ENCODE results near the gene CDK1. TPM values are rescaled to one million over a fixed set of nuclear protein-coding genes. Genes with fewer than 3 reads are reported as not detected.

CDK1 gene
- total RNA-seq (2021) (92.8 to 98.9 TPM (median 94.8 TPM) in 3 replicates), Bru-seq, nascent RNA (percentile 99 among the genes with signal in this experiment)
- long read RNA-seq, experiment 1, transcript CDK1-203 (8 exons, 1,913 nt) = major isoform, 336 of 462 reads
- long read RNA-seq, experiment 1, transcript CDK1-201 (7 exons, 1,733 nt) = minor isoform, 5 of 462 reads
- long read RNA-seq, experiment 1, partial matches to known transcripts = 40 of 462 reads
- long read RNA-seq, experiment 1, other reads (novel, unspliced or antisense) = 81 of 462 reads
- long read RNA-seq, experiment 2, partial matches to known transcripts = 50 of 222 reads
- long read RNA-seq, experiment 2, other reads (novel, unspliced or antisense) = 170 of 222 reads
- long read RNA-seq, experiment 3, transcript CDK1-203 (8 exons, 1,913 nt) = major isoform, 804 of 965 reads
- long read RNA-seq, experiment 3, transcript CDK1-201 (7 exons, 1,733 nt) = minor isoform, 8 of 965 reads
- long read RNA-seq, experiment 3, partial matches to known transcripts = 22 of 965 reads
- long read RNA-seq, experiment 3, other reads (novel, unspliced or antisense) = 130 of 965 reads

DNA sequence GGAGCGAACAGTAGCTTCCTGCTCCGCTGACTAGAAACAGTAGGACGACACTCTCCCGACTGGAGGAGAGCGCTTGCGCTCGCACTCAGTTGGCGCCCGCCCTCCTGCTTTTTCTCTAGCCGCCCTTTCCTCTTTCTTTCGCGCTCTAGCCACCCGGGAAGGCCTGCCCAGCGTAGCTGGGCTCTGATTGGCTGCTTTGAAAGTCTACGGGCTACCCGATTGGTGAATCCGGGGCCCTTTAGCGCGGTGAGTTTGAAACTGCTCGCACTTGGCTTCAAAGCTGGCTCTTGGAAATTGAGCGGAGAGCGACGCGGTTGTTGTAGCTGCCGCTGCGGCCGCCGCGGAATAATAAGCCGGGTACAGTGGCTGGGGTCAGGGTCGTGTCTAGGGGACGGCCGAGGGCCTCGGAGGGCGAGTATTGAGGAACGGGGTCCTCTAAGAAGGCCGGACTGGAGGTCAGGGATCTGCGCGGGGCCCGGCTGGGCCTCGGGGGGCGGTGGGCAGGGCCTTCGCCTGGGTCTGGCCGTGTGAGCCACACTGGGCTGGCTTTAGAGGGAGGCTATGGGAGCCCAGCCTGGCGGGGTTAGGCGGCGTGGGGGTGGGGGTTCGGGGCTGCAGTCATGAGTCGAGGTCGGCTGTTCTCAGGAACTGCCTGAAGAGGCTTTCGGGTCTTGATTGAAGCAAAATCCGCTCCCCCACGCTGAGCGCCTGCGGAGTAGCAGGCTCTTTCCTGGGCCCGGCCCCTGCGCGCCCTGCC lies at the start of gene CDK1:
TSS of gene CDK1 (plus strand) at position 265 of the 757 bp plus-strand sequence. CDS start 1,688 bp downstream, outside the sequence.
- Mint-ChIP-seq H3K9me3 (peaks cover 6% of the 10 kb centered on the region; the same call in 1 of the 2 replicates), H3K36me3 (peaks cover 29% of the 10 kb centered on the region), H3K27ac (peak within 1 kb of the TSS; percentile 88), H3K4me1 (peaks cover 29% of the 10 kb centered on the region), H3K27me3 (ENCODE audit: low read depth) (no peaks in the 10 kb centered on the region), H3K4me3 (peak within 1 kb of the TSS; percentile 95)
- ATAC-seq (peak; percentile 97), DNase-seq (ENCODE audit: low spot score) (peak; percentile 97)
- CTCF ChIA-PET = interaction anchor here (0.6 to 1.2 kb wide), 5 partner anchors 9 to 1126 kb away, joined by 3 to 4 read pairs (median 4); no protein-coding TSS in a partner anchor
- POLR2A ChIA-PET = interaction anchor here (0.6 to 1.9 kb wide), 11 partner anchors 10 to 1490 kb away, joined by 3 to 6 read pairs (median 3); partner anchors contain the start of gene RTKN2
- TF ChIP-seq MXD4 (CRISPR knock-in tag; IDR thresholded peaks at IDR 0.05; ENCODE audit: borderline replicate concordance) = no peak
- TF ChIP-seq, protein P1, sequence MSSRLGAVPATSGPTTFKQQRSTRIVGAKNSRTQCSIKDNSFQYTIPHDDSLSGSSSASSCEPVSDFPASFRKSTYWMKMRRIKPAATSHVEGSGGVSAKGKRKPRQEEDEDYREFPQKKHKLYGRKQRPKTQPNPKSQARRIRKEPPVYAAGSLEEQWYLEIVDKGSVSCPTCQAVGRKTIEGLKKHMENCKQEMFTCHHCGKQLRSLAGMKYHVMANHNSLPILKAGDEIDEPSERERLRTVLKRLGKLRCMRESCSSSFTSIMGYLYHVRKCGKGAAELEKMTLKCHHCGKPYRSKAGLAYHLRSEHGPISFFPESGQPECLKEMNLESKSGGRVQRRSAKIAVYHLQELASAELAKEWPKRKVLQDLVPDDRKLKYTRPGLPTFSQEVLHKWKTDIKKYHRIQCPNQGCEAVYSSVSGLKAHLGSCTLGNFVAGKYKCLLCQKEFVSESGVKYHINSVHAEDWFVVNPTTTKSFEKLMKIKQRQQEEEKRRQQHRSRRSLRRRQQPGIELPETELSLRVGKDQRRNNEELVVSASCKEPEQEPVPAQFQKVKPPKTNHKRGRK (CRISPR knock-in tag; IDR thresholded peaks at IDR 0.05; ENCODE audit: borderline replicate concordance) = no peak
- TF ChIP-seq, protein P2, sequence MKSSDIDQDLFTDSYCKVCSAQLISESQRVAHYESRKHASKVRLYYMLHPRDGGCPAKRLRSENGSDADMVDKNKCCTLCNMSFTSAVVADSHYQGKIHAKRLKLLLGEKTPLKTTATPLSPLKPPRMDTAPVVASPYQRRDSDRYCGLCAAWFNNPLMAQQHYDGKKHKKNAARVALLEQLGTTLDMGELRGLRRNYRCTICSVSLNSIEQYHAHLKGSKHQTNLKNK (CRISPR knock-in tag; IDR thresholded peaks at IDR 0.05) = no peak
- 0 out of 2 replicates have a peak, but pooled peaks have one; percentile 38 for TF ChIP-seq TP53 (CRISPR knock-in tag; IDR thresholded peaks at IDR 0.05)
- no peak for TF ChIP-seq ZNF263 (CRISPR knock-in tag; IDR thresholded peaks at IDR 0.05; ENCODE audit: low read depth)
- TF ChIP-seq TEAD1 (CRISPR knock-in tag; IDR thresholded peaks at IDR 0.05) = no peak; the same call in 1 of the 2 replicates
- TF ChIP-seq PRRX2 (CRISPR knock-in tag; IDR thresholded peaks at IDR 0.05) = no peak
- no peak for TF ChIP-seq ZBTB21 (CRISPR knock-in tag; IDR thresholded peaks at IDR 0.05; ENCODE audit: borderline replicate concordance)
- TF ChIP-seq, protein P3, sequence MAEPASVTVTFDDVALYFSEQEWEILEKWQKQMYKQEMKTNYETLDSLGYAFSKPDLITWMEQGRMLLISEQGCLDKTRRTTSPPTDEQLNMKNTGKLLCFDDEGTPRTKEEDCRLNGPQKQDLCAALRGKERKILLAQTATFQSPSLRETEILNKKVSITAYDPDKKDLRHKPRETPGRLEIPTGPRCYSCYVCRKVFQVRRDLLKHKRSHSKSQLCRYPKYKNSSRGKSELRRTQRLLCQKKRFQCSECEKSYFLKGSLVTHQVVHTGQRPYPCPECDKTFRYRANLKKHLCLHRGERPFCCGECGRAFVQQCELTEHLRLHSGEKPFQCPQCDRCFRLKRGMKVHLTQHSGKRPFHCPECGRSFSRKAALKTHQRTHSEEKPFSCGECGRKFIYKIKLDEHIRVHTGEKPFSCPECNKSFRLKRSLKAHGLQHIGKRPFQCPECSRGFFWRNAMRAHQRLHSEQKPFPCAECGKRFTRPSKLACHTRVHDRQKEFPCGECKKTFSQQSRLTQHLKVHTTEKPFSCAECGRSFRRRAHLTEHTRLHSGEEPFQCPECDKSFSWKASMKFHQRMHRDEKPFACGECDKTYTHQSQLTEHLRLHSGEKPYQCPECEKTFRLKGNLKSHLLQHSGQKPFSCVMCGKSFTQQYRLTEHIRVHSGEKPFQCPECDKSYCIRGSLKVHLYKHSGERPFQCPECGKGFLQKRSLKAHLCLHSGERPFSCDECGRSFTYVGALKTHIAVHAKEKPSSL (CRISPR knock-in tag; conservative IDR thresholded peaks at IDR 0.05) = no peak
- no peak for TF ChIP-seq NFATC4 (CRISPR knock-in tag; IDR thresholded peaks at IDR 0.05)
- TF ChIP-seq, protein P4, sequence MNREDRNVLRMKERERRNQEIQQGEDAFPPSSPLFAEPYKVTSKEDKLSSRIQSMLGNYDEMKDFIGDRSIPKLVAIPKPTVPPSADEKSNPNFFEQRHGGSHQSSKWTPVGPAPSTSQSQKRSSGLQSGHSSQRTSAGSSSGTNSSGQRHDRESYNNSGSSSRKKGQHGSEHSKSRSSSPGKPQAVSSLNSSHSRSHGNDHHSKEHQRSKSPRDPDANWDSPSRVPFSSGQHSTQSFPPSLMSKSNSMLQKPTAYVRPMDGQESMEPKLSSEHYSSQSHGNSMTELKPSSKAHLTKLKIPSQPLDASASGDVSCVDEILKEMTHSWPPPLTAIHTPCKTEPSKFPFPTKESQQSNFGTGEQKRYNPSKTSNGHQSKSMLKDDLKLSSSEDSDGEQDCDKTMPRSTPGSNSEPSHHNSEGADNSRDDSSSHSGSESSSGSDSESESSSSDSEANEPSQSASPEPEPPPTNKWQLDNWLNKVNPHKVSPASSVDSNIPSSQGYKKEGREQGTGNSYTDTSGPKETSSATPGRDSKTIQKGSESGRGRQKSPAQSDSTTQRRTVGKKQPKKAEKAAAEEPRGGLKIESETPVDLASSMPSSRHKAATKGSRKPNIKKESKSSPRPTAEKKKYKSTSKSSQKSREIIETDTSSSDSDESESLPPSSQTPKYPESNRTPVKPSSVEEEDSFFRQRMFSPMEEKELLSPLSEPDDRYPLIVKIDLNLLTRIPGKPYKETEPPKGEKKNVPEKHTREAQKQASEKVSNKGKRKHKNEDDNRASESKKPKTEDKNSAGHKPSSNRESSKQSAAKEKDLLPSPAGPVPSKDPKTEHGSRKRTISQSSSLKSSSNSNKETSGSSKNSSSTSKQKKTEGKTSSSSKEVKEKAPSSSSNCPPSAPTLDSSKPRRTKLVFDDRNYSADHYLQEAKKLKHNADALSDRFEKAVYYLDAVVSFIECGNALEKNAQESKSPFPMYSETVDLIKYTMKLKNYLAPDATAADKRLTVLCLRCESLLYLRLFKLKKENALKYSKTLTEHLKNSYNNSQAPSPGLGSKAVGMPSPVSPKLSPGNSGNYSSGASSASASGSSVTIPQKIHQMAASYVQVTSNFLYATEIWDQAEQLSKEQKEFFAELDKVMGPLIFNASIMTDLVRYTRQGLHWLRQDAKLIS (CRISPR knock-in tag; IDR thresholded peaks at IDR 0.05; ENCODE audit: borderline replicate concordance) = no peak
- TF ChIP-seq ZNF138 (CRISPR knock-in tag; conservative IDR thresholded peaks at IDR 0.05) = no peak
- no peak for TF ChIP-seq ZNF317 (CRISPR knock-in tag; IDR thresholded peaks at IDR 0.05; ENCODE audit: borderline replicate concordance, low read depth)
- no peak for TF ChIP-seq NR1H2 (CRISPR knock-in tag; IDR thresholded peaks at IDR 0.05)
- TF ChIP-seq ZNF232 (CRISPR knock-in tag; IDR thresholded peaks at IDR 0.05) = no peak
- peak; percentile 73 for TF ChIP-seq GABPB1 (CRISPR knock-in tag; IDR thresholded peaks at IDR 0.05)
- 0 out of 2 replicates have a peak, but pooled peaks have one; percentile 45 for TF ChIP-seq CREB1 (CRISPR knock-in tag; IDR thresholded peaks at IDR 0.05)
- TF ChIP-seq, protein P5, sequence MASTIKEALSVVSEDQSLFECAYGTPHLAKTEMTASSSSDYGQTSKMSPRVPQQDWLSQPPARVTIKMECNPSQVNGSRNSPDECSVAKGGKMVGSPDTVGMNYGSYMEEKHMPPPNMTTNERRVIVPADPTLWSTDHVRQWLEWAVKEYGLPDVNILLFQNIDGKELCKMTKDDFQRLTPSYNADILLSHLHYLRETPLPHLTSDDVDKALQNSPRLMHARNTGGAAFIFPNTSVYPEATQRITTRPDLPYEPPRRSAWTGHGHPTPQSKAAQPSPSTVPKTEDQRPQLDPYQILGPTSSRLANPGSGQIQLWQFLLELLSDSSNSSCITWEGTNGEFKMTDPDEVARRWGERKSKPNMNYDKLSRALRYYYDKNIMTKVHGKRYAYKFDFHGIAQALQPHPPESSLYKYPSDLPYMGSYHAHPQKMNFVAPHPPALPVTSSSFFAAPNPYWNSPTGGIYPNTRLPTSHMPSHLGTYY (CRISPR knock-in tag; IDR thresholded peaks at IDR 0.05) = no peak
- no peak for TF ChIP-seq ZNF396 (CRISPR knock-in tag; IDR thresholded peaks at IDR 0.05; ENCODE audit: borderline replicate concordance)
- TF ChIP-seq GRHL2 (CRISPR knock-in tag; IDR thresholded peaks at IDR 0.05; ENCODE audit: insufficient replicate concordance, severe bottlenecking) = no peak
- no peak for TF ChIP-seq ELF4 (CRISPR knock-in tag; IDR thresholded peaks at IDR 0.05; ENCODE audit: low read depth)
- no peak for TF ChIP-seq NR3C1 (CRISPR knock-in tag; conservative IDR thresholded peaks at IDR 0.05; ENCODE audit: low read depth)
- no peak for TF ChIP-seq HMGA2 (CRISPR knock-in tag; IDR thresholded peaks at IDR 0.05)
- TF ChIP-seq, protein P6, sequence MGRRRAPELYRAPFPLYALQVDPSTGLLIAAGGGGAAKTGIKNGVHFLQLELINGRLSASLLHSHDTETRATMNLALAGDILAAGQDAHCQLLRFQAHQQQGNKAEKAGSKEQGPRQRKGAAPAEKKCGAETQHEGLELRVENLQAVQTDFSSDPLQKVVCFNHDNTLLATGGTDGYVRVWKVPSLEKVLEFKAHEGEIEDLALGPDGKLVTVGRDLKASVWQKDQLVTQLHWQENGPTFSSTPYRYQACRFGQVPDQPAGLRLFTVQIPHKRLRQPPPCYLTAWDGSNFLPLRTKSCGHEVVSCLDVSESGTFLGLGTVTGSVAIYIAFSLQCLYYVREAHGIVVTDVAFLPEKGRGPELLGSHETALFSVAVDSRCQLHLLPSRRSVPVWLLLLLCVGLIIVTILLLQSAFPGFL (CRISPR knock-in tag; IDR thresholded peaks at IDR 0.05; ENCODE audit: borderline replicate concordance) = peak; percentile 61; the same call in 1 of the 2 replicates
- TF ChIP-seq SMAD3 (CRISPR knock-in tag; IDR thresholded peaks at IDR 0.05; ENCODE audit: borderline replicate concordance) = no peak

Data from WTC11 (cell line).